Endothelial cell of umbilical vein (primary cell): Measurements from ENCODE around the gene CORO1A. TPM values are rescaled to one million over a fixed set of nuclear protein-coding genes. Genes with fewer than 3 reads are reported as not detected.
"Not testable (repeated sequence)": the region's sequence is repeated elsewhere in the genome, so short reads cannot be mapped to it uniquely, and the experiment has no call there.

Experiments used
- BruUV-seq: library from RNA; stranded (reverse); fragments of 400-500 nt; replicated peaks from 2 replicates; lab custom pipeline; 2021; lab: Mats Ljungman, UMichigan
- CTCF ChIA-PET: fragments of 300-600, 350-600 bp; sonication (Branson Sonifier 250); formaldehyde crosslinking; loops from one replicate; lab custom pipeline; 2021; ENCODE audit warnings: antibody characterized with exemption, inconsistent platforms; lab: Charles Lee
- POLR2A ChIA-PET: fragments of 300-600, 350-600 bp; sonication (Branson Sonifier 250); formaldehyde crosslinking; loops from one replicate; lab custom pipeline; 2021; ENCODE audit warnings: antibody characterized with exemption, inconsistent platforms; lab: Charles Lee
- DNase-seq: peaks from one replicate; pipeline ENCODE4 v3.0.0-alpha.2; 2011; ENCODE audit warnings: low read depth, low spot score
- FAIRE-seq: peaks from 2 replicates; lab custom pipeline; 2011; peaks lifted over from hg19 to GRCh38; lab: Jason Lieb, UNC
- H2AFZ ChIP-seq: 2 replicates; pipeline ENCODE4 v1.6.0; 2012; ENCODE audit warnings: low read depth, low read length, control low read depth, inconsistent platforms
- H3K27ac ChIP-seq: 2 replicates; pipeline ENCODE4 v1.5.1; 2011; ENCODE audit warnings: low read depth, mild to moderate bottlenecking, control low read depth, low read length, moderate library complexity; ENCODE audit not compliant: insufficient read depth
- H3K27me3 ChIP-seq, 2 experiments: 2 replicates each; pipeline versions ENCODE4 v1.6.0 to v1.6.1; 2011; ENCODE audit warnings: low read length in 2 of 2, mixed read lengths in 1 of 2; ENCODE audit not compliant: control insufficient read depth in 2 of 2, insufficient read depth in 2 of 2
- H3K36me3 ChIP-seq, 2 experiments: 2 replicates in 1 of 2; 3 replicates in 1 of 2; pipeline ENCODE4 v1.5.1; 2011; ENCODE audit warnings: low read length in 2 of 2, mild to moderate bottlenecking in 1 of 2, moderate library complexity in 1 of 2; ENCODE audit not compliant: control insufficient read depth in 2 of 2, insufficient read depth in 2 of 2; ENCODE audit errors: extremely low read depth in 1 of 2
- H3K4me1 ChIP-seq: 3 replicates; pipeline ENCODE4 v1.5.1; 2011; ENCODE audit warnings: mild to moderate bottlenecking, low read length; ENCODE audit not compliant: control insufficient read depth, insufficient read depth; ENCODE audit errors: extremely low read depth
- H3K4me2 ChIP-seq: 2 replicates; pipeline ENCODE4 v1.6.1; 2011; ENCODE audit warnings: low read length, control low read depth, mixed read lengths; ENCODE audit not compliant: insufficient read depth
- H3K4me3 ChIP-seq, 3 experiments: fragments of 200-600 bp in 1 of 3; sonication (generic), shearing (Covaris generic) in 1 of 3; replicated peaks in 1 of 3; 2 replicates each; pipeline ENCODE4 v1.5.1; 2011 to 2016; ENCODE audit warnings: control low read depth in 3 of 3, low read length in 3 of 3, mild to moderate bottlenecking in 2 of 3, inconsistent platforms in 1 of 3, low read depth in 1 of 3, moderate library complexity in 1 of 3; ENCODE audit not compliant: insufficient read depth in 1 of 3
- H3K79me2 ChIP-seq: 2 replicates; pipeline ENCODE4 v1.6.0; 2012; ENCODE audit warnings: low read length, inconsistent platforms; ENCODE audit not compliant: control insufficient read depth, insufficient read depth
- H3K9ac ChIP-seq: replicated peaks from 2 replicates; pipeline ENCODE3; 2011; ENCODE audit warnings: low read length, control low read depth; ENCODE audit not compliant: insufficient read depth; ENCODE audit errors: extremely low read depth
- H3K9me1 ChIP-seq: replicated peaks from 3 replicates; pipeline ENCODE4 v1.6.0; 2011; ENCODE audit warnings: mild to moderate bottlenecking, low read length; ENCODE audit not compliant: control insufficient read depth, insufficient read depth; ENCODE audit errors: extremely low read depth
- H3K9me3 ChIP-seq: replicated peaks from 2 replicates; pipeline ENCODE4 v1.5.1; 2012; ENCODE audit warnings: low read length, inconsistent platforms; ENCODE audit not compliant: control insufficient read depth, insufficient read depth
- H4K20me1 ChIP-seq: replicated peaks from 2 replicates; pipeline ENCODE3; 2011; ENCODE audit warnings: mild to moderate bottlenecking, low read length; ENCODE audit not compliant: control insufficient read depth, insufficient read depth; ENCODE audit errors: extremely low read depth
- JUN ChIP-seq: IDR thresholded peaks from 2 replicates; pipeline ENCODE4 v1.6.1; 2011; ENCODE audit warnings: borderline replicate concordance, low read depth; ENCODE audit not compliant: insufficient read length, insufficient read depth
- dilution Hi-C: fragments of 300-500 bp; cut with MboI; formaldehyde crosslinking; loops from one replicate; pipeline ENCODE4 v1.15.0; 2019; ENCODE audit warnings: low sequenced_read_pairs; ENCODE audit not compliant: extremely low pct_ligation_motif_present
- intact Hi-C: fragments of 100-400 bp; cut with micrococcal nuclease; formaldehyde crosslinking; loops from one replicate; pipeline ENCODE4 v1.10.0; 2022
- polyA plus RNA-seq, 4 experiments: library from polyadenylated mRNA; depleted of rRNA in 3 of 4; stranded (reverse) in 3 of 4; unstranded in 1 of 4; fragments of >200 nt; gene quantifications; 2 replicates each; pipeline versions ENCODE4 v1.2.1 to v1.2.3, GENCODE V29; 2011 to 2012; ENCODE audit warnings: missing spikeins in 1 of 4
- total RNA-seq: library from RNA; stranded (reverse); gene quantifications from 2 replicates; pipeline ENCODE4 v1.2.3, GENCODE V29; 2021

The CORO1A gene
- total and polyA plus RNA-seq, 2 donors (not counting 3 experiments of a cell fraction or from before 2014, with no cell fraction given): 6.1 to 6.4 TPM

DNA sequence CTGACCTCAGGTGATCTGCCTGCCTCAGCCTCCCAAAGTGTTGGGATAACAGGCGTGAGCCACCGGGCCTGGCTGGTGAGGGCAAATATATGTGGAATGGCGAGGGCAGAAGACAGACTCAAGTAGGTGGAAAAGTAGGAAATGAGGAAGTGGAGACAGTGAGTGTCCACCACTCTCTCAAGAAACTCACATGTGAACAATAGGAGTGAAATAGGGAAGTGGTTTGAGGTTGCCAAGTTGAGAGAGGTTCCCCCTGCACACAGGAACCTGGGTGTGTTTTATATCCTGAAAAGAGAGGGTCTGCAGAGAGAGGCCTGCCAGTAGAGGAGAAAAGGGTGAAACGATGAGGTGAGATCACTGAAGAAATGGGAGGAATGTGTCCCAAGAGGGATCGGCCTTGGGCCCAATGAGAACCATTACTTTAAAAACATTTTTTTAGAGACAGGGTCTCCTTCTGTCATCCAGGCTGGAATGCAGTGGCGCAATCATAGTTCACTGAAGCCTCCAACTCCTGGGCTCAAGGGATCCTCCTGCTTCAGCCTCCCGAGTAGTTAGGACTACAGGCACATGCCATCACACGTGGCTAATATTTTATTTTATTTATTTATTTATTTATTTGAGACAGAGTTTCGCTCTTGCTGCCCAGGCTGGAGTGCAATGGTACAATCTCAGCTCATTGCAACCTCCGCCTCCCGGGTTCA lies 17.1 kb upstream of the CORO1A start:
- Histone ChIP-seq H2AFZ (no peak overlapping the region), H3K27me3 (no peaks in the 10 kb centered on the region), H4K20me1 (no peaks in the 10 kb centered on the region), H3K79me2 (no peaks in the 10 kb centered on the region), H3K4me3 (no peak overlapping the region), H3K4me2 (no peak overlapping the region), H3K36me3 (no peaks in the 10 kb centered on the region), H3K9ac (no peak overlapping the region), H3K4me1 (no peaks in the 10 kb centered on the region), H3K9me1 (no peaks in the 10 kb centered on the region), H3K9me3 (no peaks in the 10 kb centered on the region), H3K27ac (no peak overlapping the region)
- intact Hi-C loops: no loop called here
- BruUV-seq: no TSS peak
- TF ChIP-seq JUN: no peak
- dilution Hi-C loops: no loop called here
- ChIA-PET CTCF (no interaction called here), POLR2A (no interaction called here)
- DNase-seq: no peak
- no peak for FAIRE-seq

DNA sequence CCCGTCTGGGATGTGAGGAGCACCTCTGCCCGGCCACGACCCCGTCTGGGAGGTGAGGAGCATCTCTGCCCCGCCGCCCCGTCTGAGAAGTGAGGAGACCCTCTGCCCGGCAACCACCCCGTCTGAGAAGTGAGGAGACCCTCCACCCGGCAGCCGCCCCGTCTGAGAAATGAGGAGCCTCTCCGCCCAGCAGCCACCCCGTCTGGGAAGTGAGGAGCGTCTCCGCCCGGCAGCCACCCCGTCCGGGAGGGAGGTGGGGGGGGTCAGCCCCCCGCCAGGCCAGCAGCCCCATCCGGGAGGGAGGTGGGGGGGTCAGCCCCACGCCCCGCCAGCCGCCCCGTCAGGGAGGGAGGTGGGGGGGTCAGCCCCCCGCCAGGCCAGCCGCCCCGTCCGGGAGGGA lies 14.7 kb upstream of the CORO1A start:
- FAIRE-seq, H3K27ac ChIP-seq, H3K9ac ChIP-seq, dilution Hi-C loops, H3K4me1 ChIP-seq, intact Hi-C loops, H3K9me1 ChIP-seq, H3K79me2 ChIP-seq, H3K36me3 ChIP-seq, H3K4me2 ChIP-seq, H4K20me1 ChIP-seq, H3K27me3 ChIP-seq, H2AFZ ChIP-seq, H3K9me3 ChIP-seq, DNase-seq, POLR2A ChIA-PET, BruUV-seq, H3K4me3 ChIP-seq, CTCF ChIA-PET: not testable (repeated sequence)

DNA sequence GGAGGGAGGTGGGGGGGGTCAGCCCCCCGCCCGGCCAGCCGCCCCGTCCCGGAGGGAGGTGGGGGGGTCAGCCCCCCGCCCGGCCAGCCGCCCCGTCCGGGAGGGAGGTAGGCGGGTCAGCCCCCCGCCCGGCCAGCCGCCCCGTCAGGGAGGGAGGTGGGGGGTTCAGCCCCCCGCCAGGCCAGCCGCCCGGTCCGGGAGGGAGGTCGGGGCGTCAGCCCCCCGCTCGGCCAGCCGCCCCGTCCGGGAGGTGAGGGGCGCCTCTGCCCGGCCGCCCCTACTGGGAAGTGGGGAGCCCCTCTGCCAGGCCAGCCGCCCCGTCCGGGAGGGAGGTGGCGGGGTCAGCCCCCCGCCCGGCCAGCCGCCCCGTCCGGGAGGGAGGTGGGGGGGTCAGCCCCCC lies 14.0 kb upstream of the CORO1A start:
- DNase-seq, POLR2A ChIA-PET, intact Hi-C loops, H3K4me2 ChIP-seq, H3K9ac ChIP-seq, BruUV-seq, H4K20me1 ChIP-seq, H3K4me1 ChIP-seq, CTCF ChIA-PET, H3K27me3 ChIP-seq, H3K4me3 ChIP-seq, H3K27ac ChIP-seq, H3K79me2 ChIP-seq, H2AFZ ChIP-seq, H3K9me1 ChIP-seq, H3K9me3 ChIP-seq, dilution Hi-C loops, FAIRE-seq, H3K36me3 ChIP-seq: not testable (repeated sequence)

DNA sequence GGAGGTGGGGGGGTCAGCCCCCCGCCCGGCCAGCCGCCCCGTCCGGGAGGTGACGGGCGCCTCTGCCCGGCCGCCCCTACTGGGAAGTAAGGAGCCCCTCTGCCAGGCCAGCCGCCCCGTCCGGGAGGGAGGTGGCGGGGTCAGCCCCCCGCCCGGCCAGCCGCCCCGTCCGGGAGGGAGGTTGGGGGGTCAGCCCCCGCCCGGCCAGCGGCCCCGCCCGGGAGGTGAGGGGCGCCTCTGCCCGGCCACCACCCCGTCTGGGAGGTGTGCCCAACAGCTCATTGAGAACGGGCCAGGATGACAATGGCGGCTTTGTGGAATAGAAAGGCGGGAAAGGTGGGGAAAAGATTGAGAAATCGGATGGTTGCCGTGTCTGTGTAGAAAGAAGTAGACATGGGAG lies 13.3 kb upstream of the CORO1A start:
- H3K79me2 ChIP-seq, POLR2A ChIA-PET, DNase-seq, H3K27me3 ChIP-seq, CTCF ChIA-PET, H3K4me3 ChIP-seq, H3K9me3 ChIP-seq, H3K9ac ChIP-seq, H3K27ac ChIP-seq, H3K4me1 ChIP-seq, BruUV-seq, FAIRE-seq, H4K20me1 ChIP-seq, intact Hi-C loops, H3K36me3 ChIP-seq, H3K4me2 ChIP-seq, H2AFZ ChIP-seq, H3K9me1 ChIP-seq, dilution Hi-C loops: not testable (repeated sequence)
